IMR-90 (cell line): ENCODE data around the gene RNASE12. TPM values are rescaled to one million over a fixed set of nuclear protein-coding genes. Genes with fewer than 3 reads are reported as not detected.

Experiments
- ATAC-seq: fragments of 200-7000 bp; cut with Tn5 transposase; 2 replicates; pipeline ENCODE4 v1.9.1; 2020; ENCODE audit warnings: low read depth, mild to moderate bottlenecking, moderate library complexity
- BruUV-seq: library from RNA; stranded (reverse); fragments of 400-500 nt; replicated peaks from 2 replicates; lab custom pipeline; 2021; lab: Mats Ljungman, UMichigan
- CTCF ChIA-PET: fragments of 300-600 bp; formaldehyde crosslinking; extraction: SDS; loops from one replicate; lab custom pipeline; 2021; ENCODE audit warnings: antibody characterized with exemption; lab: Yijun Ruan, JAX
- POLR2A ChIA-PET: fragments of 300-600 bp; sonication (Branson Sonifier 250); formaldehyde crosslinking; loops from one replicate; lab custom pipeline; 2022; ENCODE audit warnings: antibody characterized with exemption; ENCODE audit not compliant: unreplicated experiment; lab: Charles Lee
- DNase-seq: peaks from one replicate; pipeline ENCODE4 v3.0.0; 2013
- H2AFZ ChIP-seq: replicated peaks from 2 replicates; pipeline ENCODE3; 2013; ENCODE audit warnings: low read length, mild to moderate bottlenecking; ENCODE audit not compliant: poor library complexity
- H2AK5ac ChIP-seq: 2 replicates; pipeline ENCODE4 v1.6.1; 2013; ENCODE audit warnings: low read depth, low read length, inconsistent platforms
- H2AK9ac ChIP-seq: replicated peaks from 2 replicates; pipeline ENCODE3; 2013; ENCODE audit warnings: mild to moderate bottlenecking, low read depth, low read length, moderate library complexity; ENCODE audit not compliant: poor library complexity
- H2BK120ac ChIP-seq: 2 replicates; pipeline ENCODE4 v1.6.1; 2013; ENCODE audit warnings: low read depth, low read length, inconsistent platforms
- H2BK15ac ChIP-seq: 3 replicates; pipeline ENCODE4 v1.6.1; 2013; ENCODE audit warnings: low read depth, low read length, inconsistent platforms
- H2BK20ac ChIP-seq: 2 replicates; pipeline ENCODE4 v1.6.1; 2013; ENCODE audit warnings: low read depth, mild to moderate bottlenecking, inconsistent platforms, low read length, moderate library complexity
- H2BK5ac ChIP-seq: 2 replicates; pipeline ENCODE4 v1.6.1; 2013; ENCODE audit warnings: mild to moderate bottlenecking, low read depth, low read length, inconsistent platforms; ENCODE audit not compliant: poor library complexity, severe bottlenecking
- H3K14ac ChIP-seq: replicated peaks from 2 replicates; pipeline ENCODE4 v1.6.1; 2013; ENCODE audit warnings: low read depth, low read length, inconsistent platforms
- H3K18ac ChIP-seq: 2 replicates; pipeline ENCODE4 v1.6.1; 2013; ENCODE audit warnings: low read depth, low read length, control low read depth
- H3K23ac ChIP-seq: 2 replicates; pipeline ENCODE4 v1.6.1; 2013; ENCODE audit warnings: low read depth, low read length, inconsistent platforms
- H3K27ac ChIP-seq: 2 replicates; pipeline ENCODE4 v1.5.1; 2013; ENCODE audit warnings: mild to moderate bottlenecking, control low read depth, low read length; ENCODE audit not compliant: insufficient read depth
- H3K27me3 ChIP-seq: 2 replicates; pipeline ENCODE4 v1.6.1; 2013; ENCODE audit warnings: low read length; ENCODE audit not compliant: control insufficient read depth, insufficient read depth
- H3K36me3 ChIP-seq: 2 replicates; pipeline ENCODE4 v1.6.1; 2013; ENCODE audit warnings: low read length, mixed read lengths; ENCODE audit not compliant: control insufficient read depth, insufficient read depth
- H3K4ac ChIP-seq: 2 replicates; pipeline ENCODE4 v1.6.1; 2013; ENCODE audit warnings: low read depth, low read length, inconsistent platforms
- H3K4me1 ChIP-seq: 2 replicates; pipeline ENCODE4 v1.6.1; 2013; ENCODE audit warnings: low read length, mixed read lengths; ENCODE audit not compliant: control insufficient read depth, insufficient read depth
- H3K4me2 ChIP-seq: 2 replicates; pipeline ENCODE4 v1.6.1; 2013; ENCODE audit warnings: low read depth, mild to moderate bottlenecking, control low read depth, low read length, moderate library complexity
- H3K4me3 ChIP-seq: 2 replicates; pipeline ENCODE4 v1.5.1; 2013; ENCODE audit warnings: low read depth, mild to moderate bottlenecking, control low read depth, low read length, moderate library complexity; ENCODE audit not compliant: insufficient read depth
- H3K56ac ChIP-seq: 2 replicates; pipeline ENCODE4 v1.6.1; 2013; ENCODE audit warnings: low read length, inconsistent platforms; ENCODE audit not compliant: insufficient read depth; ENCODE audit errors: extremely low read depth
- H3K79me1 ChIP-seq, 2 experiments: 2 replicates each; pipeline ENCODE4 v1.6.1; 2013; ENCODE audit warnings: low read length in 2 of 2, inconsistent platforms in 1 of 2, low read depth in 1 of 2
- H3K9ac ChIP-seq: 2 replicates; pipeline ENCODE4 v1.6.1; 2013; ENCODE audit warnings: low read depth, low read length, control low read depth
- H3K9me1 ChIP-seq: 2 replicates; pipeline ENCODE4 v1.6.1; 2013; ENCODE audit warnings: low read length, inconsistent platforms; ENCODE audit not compliant: insufficient read depth
- H3K9me3 ChIP-seq: 2 replicates; pipeline ENCODE4 v1.6.1; 2013; ENCODE audit warnings: low read length; ENCODE audit not compliant: control insufficient read depth, insufficient read depth
- H4K20me1 ChIP-seq: 2 replicates; pipeline ENCODE4 v1.6.1; 2013; ENCODE audit warnings: low read length, inconsistent platforms; ENCODE audit not compliant: insufficient read depth
- H4K5ac ChIP-seq: 2 replicates; pipeline ENCODE4 v1.6.1; 2013; ENCODE audit warnings: mild to moderate bottlenecking, low read depth, low read length, control low read depth
- H4K8ac ChIP-seq, 2 experiments: 2 replicates each; pipeline ENCODE4 v1.6.1; 2013; ENCODE audit warnings: low read depth in 2 of 2, low read length in 2 of 2, control low read depth in 1 of 2, inconsistent platforms in 1 of 2
- H4K91ac ChIP-seq: 2 replicates; pipeline ENCODE4 v1.6.1; 2013; ENCODE audit warnings: low read depth, low read length, inconsistent platforms; ENCODE audit not compliant: insufficient read depth
- BHLHE40 ChIP-seq: fragments of 150-350 bp; IDR thresholded peaks from 2 replicates; pipeline ENCODE4 v1.6.1; 2016; ENCODE audit warnings: mild to moderate bottlenecking, low read depth, low read length
- CEBPB ChIP-seq: IDR thresholded peaks from 2 replicates; pipeline ENCODE4 v1.6.1; 2012; ENCODE audit warnings: low read depth, low read length, improper control_type of control experiment
- FOS ChIP-seq: fragments of 150-350 bp; IDR thresholded peaks from 2 replicates; pipeline ENCODE4 v1.6.1; 2016; ENCODE audit warnings: low read depth, low read length
- MAFK ChIP-seq: IDR thresholded peaks from 2 replicates; pipeline ENCODE4 v1.6.1; 2012; ENCODE audit warnings: low read depth, low read length, improper control_type of control experiment
- MXI1 ChIP-seq: IDR thresholded peaks from 2 replicates; pipeline ENCODE4 v1.6.1; 2012; ENCODE audit warnings: low read depth, mild to moderate bottlenecking, low read length, moderate library complexity, borderline replicate concordance
- NFE2L2 ChIP-seq: fragments of 150-350 bp; IDR thresholded peaks from 2 replicates; pipeline ENCODE4 v1.6.1; 2016; ENCODE audit warnings: low read depth, mild to moderate bottlenecking, low read length
- POLR2A ChIP-seq: IDR thresholded peaks from 2 replicates; pipeline ENCODE4 v1.6.1; 2012; ENCODE audit warnings: mild to moderate bottlenecking, low read depth, low read length
- RAD21 ChIP-seq: IDR thresholded peaks from 2 replicates; pipeline ENCODE4 v1.6.1; 2012; ENCODE audit warnings: low read length, improper control_type of control experiment
- RFX5 ChIP-seq: IDR thresholded peaks from 2 replicates; pipeline ENCODE4 v1.8.0; 2012; ENCODE audit warnings: low read depth, mild to moderate bottlenecking, low read length, moderate library complexity
- SMC3 ChIP-seq: fragments of 150-350 bp; IDR thresholded peaks from 2 replicates; pipeline ENCODE4 v1.6.1; 2016; ENCODE audit warnings: low read depth, mild to moderate bottlenecking, antibody characterized with exemption, low read length, moderate library complexity
- WGBS, 2 experiments: methylation state at CpG; one replicate each; pipeline versions ENCODE4 v1.1.5 to v1.1.7; 2013; ENCODE audit warnings: missing lambda C conversion rate in 2 of 2; ENCODE audit not compliant: insufficient read length in 1 of 2; ENCODE audit errors: extremely low coverage in 2 of 2; 5-methylcytosine and 5-hydroxymethylcytosine counted together
- dilution Hi-C: fragments of 300-500 bp; cut with HindIII; formaldehyde crosslinking; loops from one replicate; pipeline ENCODE4 v1.14.3; 2018; ENCODE audit warnings: low sequenced_read_pairs; ENCODE audit not compliant: unreplicated experiment
- in situ Hi-C: fragments of 300-500 bp; cut with MboI; formaldehyde crosslinking; loops from 3 replicates; pipeline ENCODE4 v1.14.3; 2019; ENCODE audit warnings: low sequenced_read_pairs, inconsistent platforms, mixed read lengths
- intact Hi-C: fragments of 100-400 bp; cut with micrococcal nuclease; formaldehyde crosslinking; loops from 2 replicates; pipeline ENCODE4 v1.10.0; 2022
- polyA plus RNA-seq, 3 experiments: library from polyadenylated mRNA; depleted of rRNA; stranded (reverse); fragments of >200 nt; gene quantifications; 2 replicates each; pipeline ENCODE4 v1.2.3, GENCODE V29; 2012; ENCODE audit warnings: low replicate concordance in 1 of 3
- total RNA-seq: library from RNA; depleted of rRNA; stranded (reverse); fragments of >200 nt; gene quantifications from 2 replicates; pipeline ENCODE4 v1.2.3, GENCODE V29; 2012

The RNASE12 gene
- total and polyA plus RNA-seq, 2 of the 4 experiments (the other 2 are of a cell fraction), result not detected

DNA sequence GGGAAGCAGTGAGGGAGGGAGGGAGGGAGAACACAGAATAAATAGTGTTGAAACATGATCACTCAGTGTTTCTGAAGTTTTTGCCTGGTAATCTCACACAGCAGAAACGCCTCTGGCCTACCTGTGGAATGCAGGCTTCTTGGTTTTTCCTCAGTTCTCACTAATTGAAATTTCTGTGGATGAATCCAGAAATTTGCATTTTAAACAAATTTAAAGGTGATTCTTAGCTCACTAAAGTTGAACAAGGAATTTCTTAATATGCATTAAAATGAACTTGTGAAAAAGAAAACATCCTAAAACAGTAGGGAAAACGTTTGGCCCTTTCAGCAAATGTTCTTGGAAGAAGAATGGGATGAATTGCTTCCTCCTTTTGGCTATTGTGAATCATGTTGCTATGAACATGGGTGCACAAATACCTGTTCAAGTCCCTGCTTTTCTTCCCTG is 31.7 kb downstream of the RNASE12 start:
- no peaks in the 10 kb centered on the region for H3K79me1 ChIP-seq
- intact Hi-C loops (no loop called here), dilution Hi-C loops (no loop called here), in situ Hi-C loops (no loop called here)
- H3K27ac ChIP-seq, result no peak overlapping the region
- no peak overlapping the region for H3K4ac ChIP-seq
- H2BK20ac ChIP-seq, result no peak overlapping the region
- ATAC-seq (no peak), DNase-seq (no peak)
- no peaks in the 10 kb centered on the region for H3K4me1 ChIP-seq
- no peaks in the 10 kb centered on the region for H4K20me1 ChIP-seq
- no peaks in the 10 kb centered on the region for H3K36me3 ChIP-seq
- no peak overlapping the region for H3K18ac ChIP-seq
- H3K4me2 ChIP-seq, result no peak overlapping the region
- no peak overlapping the region for H2AK9ac ChIP-seq
- ChIA-PET CTCF (no interaction called here), POLR2A (no interaction called here)
- no peak overlapping the region for H3K14ac ChIP-seq
- no peak overlapping the region for H2BK15ac ChIP-seq
- H2AK5ac ChIP-seq, result no peak overlapping the region
- H2BK5ac ChIP-seq, result no peak overlapping the region
- no peaks in the 10 kb centered on the region for H3K27me3 ChIP-seq
- TF ChIP-seq RAD21, result no peak
- TF ChIP-seq MAFK, result no peak
- no peak for TF ChIP-seq RFX5
- TF ChIP-seq CEBPB, result no peak
- TF ChIP-seq BHLHE40, result no peak
- TF ChIP-seq POLR2A, result no peak
- TF ChIP-seq SMC3, result no peak
- TF ChIP-seq NFE2L2, result no peak
- no peak for TF ChIP-seq MXI1
- no peak for TF ChIP-seq FOS
- H2BK120ac ChIP-seq, result no peak overlapping the region
- no peaks in the 10 kb centered on the region for H3K9me3 ChIP-seq
- no peaks in the 10 kb centered on the region for H3K9me1 ChIP-seq
- WGBS, 2 experiments, result no CpG with 5 or more reads among the region's 2 CpGs
- H4K91ac ChIP-seq, result no peak overlapping the region
- no peak overlapping the region for H3K56ac ChIP-seq
- H2AFZ ChIP-seq, result no peak overlapping the region
- no peak overlapping the region for H4K5ac ChIP-seq
- H4K8ac ChIP-seq, result no peak overlapping the region
- no peak overlapping the region for H3K4me3 ChIP-seq
- H3K23ac ChIP-seq, result no peak overlapping the region
- no TSS peak for BruUV-seq
- no peak overlapping the region for H3K9ac ChIP-seq
